Pons (tissue), 1 donor: ENCODE results near the gene INSIG1.

Experiments
- DNase-seq: peaks from one replicate; pipeline ENCODE4 v3.0.0-alpha.2; 2016; ENCODE audit warnings: low spot score

The INSIG1 gene

GRCh38 chr7:155303039-155303593 is 5.4 kb downstream of the INSIG1 start:
- DNase-seq: no peak

DNA sequence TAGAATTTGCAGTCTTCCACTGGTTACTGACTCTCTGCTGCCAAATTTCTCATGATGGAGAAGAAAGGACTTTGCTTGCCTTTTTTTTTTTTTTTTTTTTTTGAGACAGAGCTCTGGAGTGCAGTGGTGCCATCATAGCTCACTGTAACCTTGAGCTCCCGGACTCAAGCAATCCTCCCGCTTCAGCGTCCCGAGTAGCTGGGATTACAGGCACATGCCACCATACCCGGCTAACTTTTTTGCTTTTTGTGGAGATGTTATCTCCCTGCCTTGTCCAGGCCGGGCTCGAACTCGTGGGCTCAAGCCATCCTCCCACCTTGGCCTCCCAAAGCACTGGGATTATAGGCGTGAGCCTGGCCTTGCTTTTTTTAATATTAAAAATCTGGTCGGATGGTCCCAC is 6.2 kb downstream of the INSIG1 start:
- DNase-seq: no peak

GRCh38 chr7:155305231-155305904 is 7.7 kb downstream of the INSIG1 start:
- no peak for DNase-seq

GRCh38 chr7:155306673-155307470 is 9.2 kb downstream of the INSIG1 start:
- DNase-seq: no peak

- no peak for DNase-seq
These were observed 10.8 kb downstream of the INSIG1 start for GRCh38 chr7:155308330-155309020.

- no peak for DNase-seq
These were observed 11.3 kb downstream of the INSIG1 start for GRCh38 chr7:155309021-155309338.

GRCh38 chr7:155310425-155311114 is 12.9 kb downstream of the INSIG1 start:
- DNase-seq: no peak

DNA sequence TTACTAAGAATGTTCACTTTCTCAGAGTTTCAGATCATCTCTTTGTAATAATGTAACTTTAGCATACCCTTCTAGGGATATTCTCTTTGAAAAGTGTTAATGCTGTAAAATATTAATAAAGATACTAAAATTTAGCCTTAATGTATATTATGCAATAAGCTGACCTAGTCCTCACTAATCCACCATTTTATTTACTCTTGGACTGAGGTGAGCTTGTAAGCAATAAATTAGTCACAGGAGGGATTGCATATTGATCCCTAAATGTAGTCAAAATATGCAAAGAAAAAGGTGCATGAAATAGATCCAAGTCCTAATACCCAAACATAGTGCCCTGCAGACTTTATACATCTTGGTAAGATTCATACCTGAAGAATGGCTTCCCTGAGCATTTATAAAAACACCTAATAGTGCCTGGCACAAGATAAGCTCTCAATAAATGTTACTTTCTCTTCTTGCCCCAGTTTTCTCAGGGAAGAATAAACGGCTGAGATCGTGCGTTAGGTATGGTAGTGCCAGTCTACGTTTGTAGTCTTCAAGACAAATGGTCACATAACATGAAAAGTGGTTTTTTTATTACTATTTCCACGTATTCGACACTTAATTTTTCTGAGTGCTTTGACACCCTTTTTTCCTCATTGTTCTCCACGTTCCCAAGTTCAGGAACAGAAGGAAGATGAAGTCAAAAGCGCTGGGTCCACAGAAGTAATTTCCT is 14.3 kb downstream of the INSIG1 start:
- no peak for DNase-seq

DNA sequence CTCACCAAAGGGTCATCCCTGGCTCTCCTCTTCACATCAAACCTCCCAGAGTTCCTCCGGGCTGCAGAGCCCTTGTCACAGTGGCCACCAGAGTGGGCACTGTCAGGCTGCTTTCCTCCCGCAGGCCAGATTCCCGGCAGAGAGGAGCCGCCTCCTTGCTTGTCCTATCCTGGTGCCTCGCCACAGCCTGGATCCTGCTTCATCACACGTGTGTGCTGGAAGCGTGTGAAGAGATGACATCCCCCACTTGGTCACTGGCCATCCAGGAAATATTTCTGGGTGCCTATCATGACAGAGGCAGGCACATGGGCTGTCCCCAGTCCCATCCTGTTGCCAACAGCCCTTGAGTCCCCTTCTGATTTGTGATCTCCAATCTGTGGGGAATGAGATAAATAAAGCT is 15.0 kb downstream of the INSIG1 start:
- no peak for DNase-seq

GRCh38 chr7:155313096-155313495 is 15.4 kb downstream of the INSIG1 start:
- DNase-seq: no peak

- no peak for DNase-seq
These were observed 18.3 kb downstream of the INSIG1 start for GRCh38 chr7:155315977-155316376.

- DNase-seq: no peak
These were observed 18.9 kb downstream of the INSIG1 start for GRCh38 chr7:155316427-155317113.

GRCh38 chr7:155317114-155317434 is 19.4 kb downstream of the INSIG1 start:
- DNase-seq: no peak

DNA sequence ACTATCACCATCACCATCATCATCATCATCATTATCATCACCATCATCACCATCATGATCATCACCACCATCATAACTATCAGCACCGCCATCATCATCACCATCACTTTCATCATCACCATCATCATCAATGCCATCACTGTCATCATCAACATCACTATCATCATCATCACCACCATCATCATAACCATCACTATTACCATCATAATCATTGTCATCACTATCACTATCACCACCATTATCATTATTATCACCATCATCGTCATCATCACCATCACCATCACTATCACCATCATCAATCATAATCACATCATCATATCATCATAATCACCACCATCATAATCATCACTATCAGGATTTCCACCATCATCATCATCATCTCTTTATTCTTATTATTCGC is 20.6 kb downstream of the INSIG1 start:
- no peak for DNase-seq

- no peak for DNase-seq
These were observed 24.9 kb downstream of the INSIG1 start for GRCh38 chr7:155322530-155322929.

DNA sequence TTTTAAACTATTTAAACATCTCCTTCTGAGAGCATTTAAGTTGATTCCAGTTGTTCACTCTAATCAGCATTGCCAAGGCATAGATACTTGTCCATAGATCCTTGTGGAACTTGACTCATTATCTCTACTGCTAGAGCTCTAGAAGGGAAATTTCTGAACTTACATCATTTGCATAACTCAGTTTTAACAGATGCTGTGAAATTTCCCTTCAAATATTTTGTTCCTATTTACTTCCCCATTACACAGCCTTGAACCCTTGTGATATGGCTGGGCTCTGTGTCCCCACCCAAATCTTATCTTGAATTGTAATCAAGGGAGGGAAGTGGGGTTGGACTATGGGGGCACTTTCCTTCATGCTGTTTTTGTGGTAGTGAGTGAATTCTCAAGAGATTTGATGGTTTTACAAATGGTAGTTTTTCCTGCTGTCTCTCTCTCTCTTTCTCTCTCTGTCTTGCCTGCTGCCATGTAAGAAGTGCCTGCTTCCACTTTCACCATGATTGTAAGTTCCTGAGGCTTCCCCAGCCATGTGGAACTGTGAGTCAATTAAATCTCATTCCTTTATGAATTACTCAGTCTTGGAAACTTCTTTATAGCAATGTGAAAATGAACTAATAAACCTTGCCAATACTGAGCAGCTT is 25.4 kb downstream of the INSIG1 start:
- DNase-seq: no peak

DNA sequence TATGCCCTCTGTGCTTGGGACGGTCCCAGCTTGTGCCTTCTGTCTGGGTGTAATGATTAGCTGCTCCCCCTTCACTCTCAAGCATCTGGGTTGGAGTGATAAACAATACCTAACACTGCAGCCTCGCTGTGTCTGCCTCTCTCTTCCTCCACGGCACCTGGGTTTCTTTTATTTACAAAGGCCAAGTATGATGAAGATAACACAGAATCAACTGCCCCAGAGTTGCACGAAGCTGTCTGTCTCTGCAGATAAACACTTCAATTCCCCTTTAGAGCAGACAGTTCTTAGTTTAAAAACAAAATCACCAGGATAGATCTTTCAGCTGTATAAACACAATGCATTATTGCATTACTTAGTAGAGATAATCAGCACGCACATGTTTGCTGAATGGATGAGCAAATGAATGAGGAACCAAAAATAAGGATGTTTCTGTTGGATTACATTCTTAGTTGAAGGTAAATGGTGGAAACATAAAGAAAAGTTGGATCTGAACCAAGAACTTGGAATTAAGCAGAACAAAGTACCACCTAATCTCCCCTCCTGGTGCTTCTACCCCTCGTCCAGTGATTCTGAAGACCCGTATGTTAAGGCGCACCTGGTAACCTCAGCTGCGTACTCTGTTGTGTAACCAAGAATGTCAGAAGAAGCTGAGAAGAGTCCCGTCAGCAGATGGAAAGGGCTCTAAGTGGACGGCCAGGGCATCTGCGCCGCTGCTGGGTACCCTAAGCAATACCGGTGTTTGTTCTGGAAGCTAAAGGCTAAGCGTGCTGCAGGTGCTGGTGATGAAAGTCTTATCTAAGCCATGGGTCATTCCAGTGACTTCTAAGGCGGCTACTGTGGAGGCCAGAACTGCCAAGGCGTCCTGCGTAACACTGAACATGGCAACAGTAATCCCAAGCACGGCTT is 26.6 kb downstream of the INSIG1 start:
- no peak for DNase-seq

DNA sequence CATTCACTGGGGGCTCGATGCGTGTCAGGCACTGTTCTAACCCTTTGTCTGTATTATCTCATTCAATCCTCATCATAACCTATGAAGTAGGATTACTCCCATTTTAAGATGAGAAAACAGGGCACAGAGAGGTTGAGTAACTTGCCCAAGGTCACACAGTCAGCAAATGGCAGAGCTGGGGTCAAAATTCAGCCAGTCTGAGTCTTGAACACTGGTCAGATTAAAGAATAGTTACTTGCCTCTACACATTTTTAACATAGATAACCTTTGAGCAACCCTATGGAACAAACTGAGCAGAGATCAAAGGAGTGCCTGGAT is 27.2 kb downstream of the INSIG1 start:
- DNase-seq: no peak

DNA sequence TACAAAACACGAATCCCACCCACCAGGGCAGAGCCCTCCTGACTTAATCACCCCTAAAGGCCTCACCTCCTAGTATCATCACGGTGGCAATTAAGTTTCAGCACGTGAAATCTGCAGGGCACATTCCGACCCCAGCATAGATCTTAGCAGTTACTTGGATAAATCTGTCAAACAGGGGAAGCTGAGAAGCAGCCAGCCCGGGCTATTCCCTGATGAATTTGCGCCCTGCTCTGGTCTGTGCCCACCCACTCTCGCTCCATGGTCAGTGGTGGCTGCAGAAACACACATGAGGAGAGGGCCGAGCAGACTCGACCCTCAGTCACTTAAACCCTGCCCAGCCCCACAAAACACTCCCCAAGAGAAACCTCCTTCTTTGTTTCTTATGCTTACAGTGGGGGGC is 28.7 kb downstream of the INSIG1 start:
- DNase-seq: no peak
